Measurements from ENCODE around the gene CAPN12. TPM values are rescaled to one million over a fixed set of nuclear protein-coding genes. Genes with fewer than 3 reads are reported as not detected.

The CAPN12 gene
- total RNA-seq, 5 donors from 2014 or later (not counting 1 experiment from before 2014, with no cell fraction given) = 2.5 to 13.8 (median 8.8) TPM

DNA sequence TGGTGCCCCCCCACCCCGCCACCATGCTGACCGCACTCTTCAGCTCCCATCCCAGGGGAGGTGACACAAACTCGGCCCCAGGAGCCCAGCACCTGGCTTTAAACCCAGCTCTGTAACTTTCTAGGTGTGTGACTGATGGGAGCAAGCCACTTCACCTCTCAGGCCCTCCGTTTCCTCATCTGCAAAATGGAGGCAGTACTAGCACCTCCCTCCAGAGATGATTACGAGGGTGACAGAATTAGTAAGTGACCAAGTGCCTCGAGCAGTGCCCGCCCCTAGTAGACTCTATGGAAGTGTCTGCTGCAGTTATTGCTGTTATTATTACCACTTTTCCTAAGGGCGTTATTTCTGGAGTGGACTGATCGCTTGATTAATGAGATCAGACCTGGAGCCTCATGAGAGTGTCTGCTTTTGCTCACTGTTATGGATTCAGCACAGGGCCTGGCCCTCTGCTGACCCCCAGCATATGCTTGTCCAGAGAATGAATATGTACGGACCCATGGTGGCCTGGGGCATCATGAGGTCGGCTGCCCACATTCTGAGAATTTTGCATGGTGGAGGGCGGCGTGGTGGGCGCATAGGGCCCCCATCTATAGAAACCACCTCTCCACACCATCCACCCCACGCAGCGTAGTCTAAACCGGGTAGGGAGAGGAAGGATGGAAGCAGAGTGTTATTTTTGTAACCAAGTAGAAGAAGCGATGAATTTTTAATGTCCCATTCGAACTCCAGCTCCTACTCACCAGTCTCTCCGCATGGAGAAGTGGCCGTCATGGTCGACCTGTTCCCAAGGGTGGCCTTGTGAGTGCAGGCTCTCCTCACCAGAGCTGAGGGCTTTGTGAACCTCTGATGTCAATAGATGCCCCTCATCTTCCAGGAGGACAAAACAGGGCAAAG, 48.2 kb downstream of the CAPN12 start:
- ATAC-seq (replicated peaks in 1 of 4) (no peak), DNase-seq (no peak)
- Mint-ChIP-seq H3K4me1 (peaks cover 43 to 73% (median 63%) of the 10 kb centered on the region in 3 donors), H3K36me3 (peaks cover 7% of the 10 kb centered on the region), H3K27ac (peak overlapping the region in 1 of 2 donors; percentile 58), H3K27me3 (no peaks in the 10 kb centered on the region), H3K4me3 (peak overlapping the region in 1 of 3 donors; percentile 48), H3K9me3 (no peaks in the 10 kb centered on the region)
- no peak overlapping the region for H3K27ac ChIP-seq (ENCODE audit: low read length)
- WGBS (ENCODE audit: insufficient coverage) = 98% methylated on average over 8 of the region's 22 CpGs
- CTCF ChIA-PET = no interaction called here
- peaks cover 7 to 79% of the 10 kb centered on the region in 2 experiments for H3K4me1 ChIP-seq (ENCODE audit: control insufficient read depth in 1 of 2, extremely low read depth in 1 of 2, insufficient read depth in 2 of 2, low read length in 2 of 2)
- no peaks in the 10 kb centered on the region for H3K9me3 ChIP-seq
- no peak overlapping the region for H3K4me3 ChIP-seq (ENCODE audit: control insufficient read depth in 1 of 2, extremely low read depth in 1 of 2, low read length in 1 of 2)
- peaks cover 0 to 24% of the 10 kb centered on the region in 2 donors for H3K36me3 ChIP-seq (ENCODE audit: control insufficient read depth in 2 of 2, extremely low read depth in 1 of 2, insufficient read depth in 1 of 2, low read length in 1 of 2)
- POLR2A ChIA-PET = no interaction called here
- no peaks in the 10 kb centered on the region for H3K27me3 ChIP-seq (replicated peaks in 1 of 2; ENCODE audit: control insufficient read depth in 2 of 2, extremely low read depth in 1 of 2, insufficient read depth in 2 of 2, low read length in 1 of 2)

DNA sequence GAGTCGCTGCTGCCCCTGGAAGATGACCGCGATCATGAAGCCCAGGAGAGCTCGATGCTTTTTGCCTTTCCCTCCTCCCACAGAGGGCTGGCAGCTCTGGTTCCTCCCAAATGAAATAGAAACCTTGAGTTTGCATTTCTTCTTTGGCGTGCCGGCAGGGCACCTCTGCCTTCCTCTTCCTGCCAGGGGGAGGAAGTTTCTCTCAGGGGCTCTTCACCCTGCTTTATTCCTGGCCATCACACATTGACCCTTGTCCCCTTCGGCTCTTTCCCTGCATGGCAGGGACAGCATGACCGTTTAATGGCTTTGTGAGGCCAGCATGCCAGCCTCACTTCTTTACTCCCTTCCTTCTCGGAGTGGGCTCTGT, 49.0 kb downstream of the CAPN12 start:
- no peaks in the 10 kb centered on the region for H3K27me3 Mint-ChIP-seq
- ATAC-seq (replicated peaks in 1 of 4) (no peak), DNase-seq (no peak)
- POLR2A ChIA-PET = interaction anchor here in 1 of 2 donors (0.5 kb wide), 1 partner anchor 39 kb away, joined by 3 read pairs; no protein-coding TSS in a partner anchor
- CTCF ChIA-PET = no interaction called here
- Histone ChIP-seq H3K9me3 (no peaks in the 10 kb centered on the region), H3K4me1 (ENCODE audit: control insufficient read depth in 1 of 2, extremely low read depth in 1 of 2, insufficient read depth in 2 of 2, low read length in 2 of 2) (peaks cover 7 to 85% of the 10 kb centered on the region in 2 experiments), H3K36me3 (ENCODE audit: control insufficient read depth in 2 of 2, extremely low read depth in 1 of 2, insufficient read depth in 1 of 2, low read length in 1 of 2) (peaks cover 0 to 16% of the 10 kb centered on the region in 2 donors), H3K27me3 (replicated peaks in 1 of 2; ENCODE audit: control insufficient read depth in 2 of 2, extremely low read depth in 1 of 2, insufficient read depth in 2 of 2, low read length in 1 of 2) (no peaks in the 10 kb centered on the region), H3K4me3 (ENCODE audit: control insufficient read depth in 1 of 2, extremely low read depth in 1 of 2, low read length in 1 of 2) (no peak overlapping the region), H3K27ac (ENCODE audit: low read length) (peak overlapping the region; percentile 15)
- H3K36me3 Mint-ChIP-seq = peaks cover 3% of the 10 kb centered on the region
- H3K4me3 Mint-ChIP-seq = peak overlapping the region; percentile 0 to 48 (median 15)
- H3K9me3 Mint-ChIP-seq = no peaks in the 10 kb centered on the region
- H3K4me1 Mint-ChIP-seq = peaks cover 43 to 78% (median 67%) of the 10 kb centered on the region in 3 donors
- peak overlapping the region; percentile 58 to 71 for H3K27ac Mint-ChIP-seq
- WGBS (ENCODE audit: insufficient coverage) = 79% methylated on average over 4 of the region's 9 CpGs

DNA sequence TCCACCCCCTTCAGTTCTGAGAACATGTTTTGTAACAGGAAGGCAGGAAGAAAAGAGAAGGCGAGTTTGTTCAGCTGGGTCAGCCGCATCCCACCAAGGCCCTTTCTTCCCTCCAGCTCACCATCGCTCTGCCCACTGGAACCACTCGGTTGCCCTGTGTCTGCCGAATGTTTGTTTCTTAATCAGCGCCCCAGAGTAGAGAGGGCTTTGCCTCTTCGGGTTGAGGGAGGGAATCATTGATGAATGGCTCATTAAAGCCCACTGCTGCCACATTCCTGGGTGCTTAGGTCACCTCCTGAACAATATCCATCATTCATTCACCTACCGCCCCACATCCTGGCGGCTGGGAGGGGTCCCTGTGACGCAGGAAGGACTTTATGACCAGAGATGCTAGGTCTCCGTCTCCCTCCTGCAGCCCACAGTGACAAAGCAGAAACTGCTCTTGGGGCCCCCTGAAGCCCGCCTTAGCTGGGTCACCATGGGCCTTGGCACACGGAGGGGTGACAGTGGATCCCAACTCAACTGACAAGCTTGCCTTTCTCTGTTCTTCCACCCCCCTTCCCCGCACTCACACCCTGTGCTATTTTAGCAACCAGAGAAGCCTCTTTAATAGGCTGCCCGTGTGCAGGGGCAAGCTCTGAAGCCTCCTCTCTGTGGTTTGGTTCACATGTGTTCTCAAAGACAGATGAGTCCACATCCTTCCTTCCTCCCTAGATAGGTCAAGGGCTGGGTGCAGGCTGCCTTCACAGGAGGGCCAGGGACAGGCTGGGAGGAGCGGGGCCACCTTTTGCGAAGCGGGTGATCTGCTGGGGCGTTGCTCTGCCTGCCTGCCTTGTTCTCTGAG, 50.7 kb downstream of the CAPN12 start:
- 47% methylated on average over 10 of the region's 19 CpGs for WGBS (ENCODE audit: insufficient coverage)
- no peaks in the 10 kb centered on the region for H3K27me3 ChIP-seq (replicated peaks in 1 of 2; ENCODE audit: control insufficient read depth in 2 of 2, extremely low read depth in 1 of 2, insufficient read depth in 2 of 2, low read length in 1 of 2)
- peak overlapping the region in 1 of 2 donors; percentile 7 for H3K4me3 ChIP-seq (ENCODE audit: control insufficient read depth in 1 of 2, extremely low read depth in 1 of 2, low read length in 1 of 2)
- H3K36me3 ChIP-seq (ENCODE audit: control insufficient read depth in 2 of 2, extremely low read depth in 1 of 2, insufficient read depth in 1 of 2, low read length in 1 of 2) = peaks cover 0 to 11% of the 10 kb centered on the region in 2 donors
- ChIA-PET CTCF (interaction anchor here in 1 of 2 donors (1.1 to 1.2 kb wide), 2 partner anchors 59 to 73 kb away, joined by 3 to 4 read pairs; no protein-coding TSS in a partner anchor), POLR2A (no interaction called here)
- H3K4me1 Mint-ChIP-seq = peaks cover 43 to 87% (median 74%) of the 10 kb centered on the region in 3 donors
- peaks cover 9% of the 10 kb centered on the region for H3K36me3 Mint-ChIP-seq
- no peaks in the 10 kb centered on the region for H3K9me3 Mint-ChIP-seq
- peak overlapping the region; percentile 73 to 77 for H3K27ac Mint-ChIP-seq
- H3K27me3 Mint-ChIP-seq = no peaks in the 10 kb centered on the region
- peak in 34 of 35 experiments; percentile 4 to 70 (median 30) for DNase-seq
- peak overlapping the region in 2 of 3 donors; percentile 54 to 56 for H3K4me3 Mint-ChIP-seq
- ATAC-seq (replicated peaks in 1 of 4) = peak; percentile 77 to 94 (median 86)
- peaks cover 7 to 84% of the 10 kb centered on the region in 2 experiments for H3K4me1 ChIP-seq (ENCODE audit: control insufficient read depth in 1 of 2, extremely low read depth in 1 of 2, insufficient read depth in 2 of 2, low read length in 2 of 2)
- H3K9me3 ChIP-seq = no peaks in the 10 kb centered on the region
- H3K27ac ChIP-seq (ENCODE audit: low read length) = peak overlapping the region; percentile 68

DNA sequence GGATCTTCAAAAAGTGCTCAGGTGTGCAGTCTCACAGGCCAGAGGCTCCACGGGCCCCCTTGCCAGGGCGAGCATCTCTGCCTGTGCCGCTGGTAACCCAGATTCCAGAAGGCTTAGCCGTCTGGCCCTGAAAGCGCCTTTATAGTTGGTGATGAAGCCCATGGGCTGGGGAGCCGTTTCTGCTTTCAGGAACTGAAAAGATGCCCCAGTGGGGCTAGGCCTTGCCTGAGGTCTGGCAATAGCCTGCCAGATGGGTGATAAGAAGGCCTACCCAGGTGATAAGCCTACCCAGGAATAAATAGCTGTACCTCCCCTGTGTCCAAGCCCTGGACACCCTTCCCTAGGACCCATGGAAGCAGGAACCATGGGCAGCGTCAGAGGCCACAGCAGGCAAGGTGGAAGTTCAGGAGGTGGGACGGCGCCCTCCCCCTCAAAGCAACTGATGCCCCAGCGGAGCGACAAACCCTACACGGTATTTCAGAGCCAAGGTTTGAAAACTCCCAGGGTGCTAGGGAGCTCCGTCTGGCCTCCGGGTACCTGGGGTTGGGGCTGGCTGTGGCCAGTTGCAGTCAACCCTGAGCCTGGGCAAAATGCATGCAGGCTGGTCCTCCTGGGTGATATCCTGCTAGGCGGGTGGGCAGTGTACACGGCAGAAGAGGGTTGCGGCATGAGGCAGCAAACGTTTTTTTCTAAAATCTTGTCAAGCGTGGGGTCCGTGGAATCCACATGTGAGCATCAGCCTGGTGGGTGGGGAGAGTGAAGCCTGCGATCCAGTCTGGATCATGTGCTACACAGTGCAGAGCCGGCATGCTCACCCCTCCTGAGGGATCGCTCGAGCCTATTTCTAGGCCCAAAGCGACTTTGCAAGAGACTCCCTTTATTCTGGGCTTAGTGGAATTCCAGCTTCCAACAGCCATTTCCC, 51.6 kb downstream of the CAPN12 start:
- Mint-ChIP-seq H3K9me3 (no peaks in the 10 kb centered on the region), H3K27me3 (no peaks in the 10 kb centered on the region), H3K36me3 (peaks cover 6% of the 10 kb centered on the region), H3K4me3 (peak overlapping the region in 2 of 3 donors; percentile 3 to 22), H3K4me1 (peaks cover 38 to 80% (median 69%) of the 10 kb centered on the region in 3 donors), H3K27ac (peak overlapping the region; percentile 73 to 77)
- Histone ChIP-seq H3K4me1 (ENCODE audit: control insufficient read depth in 1 of 2, extremely low read depth in 1 of 2, insufficient read depth in 2 of 2, low read length in 2 of 2) (peaks cover 7 to 79% of the 10 kb centered on the region in 2 experiments), H3K27ac (ENCODE audit: low read length) (peak overlapping the region; percentile 68), H3K36me3 (ENCODE audit: control insufficient read depth in 2 of 2, extremely low read depth in 1 of 2, insufficient read depth in 1 of 2, low read length in 1 of 2) (peaks cover 0 to 10% of the 10 kb centered on the region in 2 donors), H3K9me3 (no peaks in the 10 kb centered on the region), H3K27me3 (replicated peaks in 1 of 2; ENCODE audit: control insufficient read depth in 2 of 2, extremely low read depth in 1 of 2, insufficient read depth in 2 of 2, low read length in 1 of 2) (no peaks in the 10 kb centered on the region), H3K4me3 (ENCODE audit: control insufficient read depth in 1 of 2, extremely low read depth in 1 of 2, low read length in 1 of 2) (no peak overlapping the region)
- no peak for ATAC-seq (replicated peaks in 1 of 4)
- ChIA-PET POLR2A (no interaction called here), CTCF (no interaction called here)
- 91% methylated on average over 16 of the region's 25 CpGs for WGBS (ENCODE audit: insufficient coverage)
- DNase-seq = no peak

DNA sequence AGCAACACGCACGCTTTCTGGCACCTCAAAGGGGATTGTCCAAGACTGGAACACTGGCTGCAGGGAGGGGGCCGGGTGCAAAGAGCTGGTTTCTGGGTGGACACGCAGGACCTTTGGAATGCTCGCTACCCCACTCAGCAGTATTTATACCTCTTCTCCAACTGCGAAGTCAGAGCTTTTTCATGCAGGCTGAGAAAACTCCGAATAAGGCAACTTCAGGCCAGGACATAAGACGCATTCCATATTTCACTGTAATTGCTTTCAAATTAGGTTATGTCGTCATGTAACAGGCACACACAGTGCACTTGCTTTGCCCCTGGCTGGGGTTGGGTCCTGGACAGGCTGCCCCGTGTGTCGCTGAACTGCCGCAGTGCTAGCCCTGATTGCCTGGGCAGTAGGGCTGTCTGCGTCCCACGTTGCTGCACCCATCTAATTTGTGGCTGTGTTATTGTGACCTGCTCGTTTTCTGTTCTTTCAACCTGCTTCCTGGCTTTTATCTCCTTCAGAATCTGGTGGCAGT, 52.3 kb downstream of the CAPN12 start:
- CTCF ChIA-PET = no interaction called here
- WGBS (ENCODE audit: insufficient coverage) = 84% methylated on average over 15 of the region's 15 CpGs
- no peak for DNase-seq
- Mint-ChIP-seq H3K4me1 (peaks cover 45 to 82% (median 67%) of the 10 kb centered on the region in 3 donors), H3K9me3 (no peaks in the 10 kb centered on the region), H3K36me3 (peaks cover 6% of the 10 kb centered on the region), H3K27me3 (no peaks in the 10 kb centered on the region), H3K4me3 (peak overlapping the region in 2 of 3 donors; percentile 3 to 22), H3K27ac (peak overlapping the region; percentile 73 to 77)
- Histone ChIP-seq H3K9me3 (no peaks in the 10 kb centered on the region), H3K27ac (ENCODE audit: low read length) (peak overlapping the region; percentile 68), H3K27me3 (replicated peaks in 1 of 2; ENCODE audit: control insufficient read depth in 2 of 2, extremely low read depth in 1 of 2, insufficient read depth in 2 of 2, low read length in 1 of 2) (no peaks in the 10 kb centered on the region), H3K4me1 (ENCODE audit: control insufficient read depth in 1 of 2, extremely low read depth in 1 of 2, insufficient read depth in 2 of 2, low read length in 2 of 2) (peaks cover 7 to 74% of the 10 kb centered on the region in 2 experiments), H3K4me3 (ENCODE audit: control insufficient read depth in 1 of 2, extremely low read depth in 1 of 2, low read length in 1 of 2) (no peak overlapping the region), H3K36me3 (ENCODE audit: control insufficient read depth in 2 of 2, extremely low read depth in 1 of 2, insufficient read depth in 1 of 2, low read length in 1 of 2) (peaks cover 0 to 3% of the 10 kb centered on the region in 2 donors)
- ATAC-seq (replicated peaks in 1 of 4) = no peak
- POLR2A ChIA-PET = no interaction called here
